ENCODE data around the gene MGAT4B.

MGAT4B gene

GRCh38 chr5:179825655-179826182 is 19.1 kb upstream of the MGAT4B start:
- DNase-seq = no peak

DNA sequence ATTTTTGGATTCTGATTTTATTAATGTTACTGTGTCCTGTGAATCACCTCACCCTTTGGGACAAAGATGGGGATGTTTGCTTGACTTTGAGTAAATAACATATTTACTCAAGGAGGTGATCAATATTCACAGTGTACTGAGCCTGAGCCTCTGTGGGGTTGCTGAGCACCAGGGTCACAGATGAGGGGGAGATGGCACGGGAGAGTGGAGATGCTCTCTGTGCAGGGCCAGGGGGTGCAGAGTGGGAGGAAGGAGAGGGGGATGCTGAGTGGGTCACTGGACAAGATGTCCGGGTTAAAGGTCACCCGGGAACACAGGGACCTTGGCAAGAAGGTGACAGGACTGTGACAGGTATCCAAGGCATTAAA is 18.1 kb upstream of the MGAT4B start:
- no peak for DNase-seq

GRCh38 chr5:179823937-179824744 is 17.5 kb upstream of the MGAT4B start:
- no peak for DNase-seq

GRCh38 chr5:179822444-179822990 is 15.9 kb upstream of the MGAT4B start:
- no peak for DNase-seq

DNA sequence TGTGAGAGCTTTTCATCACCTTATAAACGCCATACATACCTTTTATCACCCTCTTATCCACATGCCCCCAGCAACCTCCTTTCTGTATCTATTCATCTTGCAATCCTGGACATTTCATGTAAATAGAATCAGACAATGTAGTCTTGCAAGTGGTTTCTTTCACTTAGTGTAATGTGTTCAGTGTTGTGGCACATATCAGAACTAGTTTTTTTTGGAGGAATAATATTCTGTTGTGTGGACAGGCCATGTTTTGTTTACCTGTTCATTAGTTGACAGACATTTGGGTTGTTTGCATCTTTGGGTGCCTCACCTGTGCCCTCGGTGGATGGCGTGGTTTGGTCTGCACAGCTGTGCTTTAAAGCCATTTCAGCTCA is 15.4 kb upstream of the MGAT4B start:
- no peak for DNase-seq

GRCh38 chr5:179821298-179822058 is 14.8 kb upstream of the MGAT4B start:
- peak; percentile 88 for DNase-seq

DNA sequence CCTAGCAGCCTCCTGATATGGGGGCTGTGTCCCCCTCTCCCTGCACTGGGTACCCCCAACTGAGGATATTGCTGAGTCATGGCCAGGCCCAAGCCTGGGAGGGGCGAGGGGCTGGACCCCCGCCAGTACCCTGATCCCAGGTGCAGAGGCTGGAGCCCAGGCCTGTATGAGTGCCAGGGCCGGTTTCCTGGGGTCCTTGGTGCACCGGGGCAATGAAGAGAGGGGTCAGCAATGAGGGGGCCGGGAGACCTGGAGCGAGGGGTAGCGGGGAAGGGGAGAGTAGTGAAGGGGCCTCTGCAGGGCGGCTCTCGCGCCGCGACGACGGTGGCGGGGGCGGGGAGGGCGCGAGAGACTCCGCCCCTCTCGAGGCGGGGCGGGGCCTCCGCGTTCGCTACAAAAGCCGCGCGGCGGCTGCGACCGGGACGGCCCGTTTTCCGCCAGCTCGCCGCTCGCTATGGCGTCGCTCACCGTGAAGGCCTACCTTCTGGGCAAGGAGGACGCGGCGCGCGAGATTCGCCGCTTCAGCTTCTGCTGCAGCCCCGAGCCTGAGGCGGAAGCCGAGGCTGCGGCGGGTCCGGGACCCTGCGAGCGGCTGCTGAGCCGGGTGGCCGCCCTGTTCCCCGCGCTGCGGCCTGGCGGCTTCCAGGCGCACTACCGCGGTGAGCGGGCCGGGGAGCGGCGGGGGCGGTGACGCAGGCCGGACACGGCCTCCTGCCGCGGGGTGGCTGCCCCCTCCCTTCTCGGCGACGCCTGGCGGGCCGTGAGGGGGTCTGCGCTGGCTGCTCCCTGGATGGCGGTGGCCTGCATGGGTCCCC is 14.0 kb upstream of the MGAT4B start, which contains the start of gene SQSTM1:
Gene SQSTM1, plus strand, starts transcription at position 423 of the 815 bp plus-strand sequence. Its CDS starts 32 bp downstream, at position 455.
- peak; percentile 94 for DNase-seq

GRCh38 chr5:179820127-179820482 is 13.4 kb upstream of the MGAT4B start:
- no peak for DNase-seq

- DNase-seq = peak; percentile 78
These were observed 12.8 kb upstream of the MGAT4B start for GRCh38 chr5:179819296-179820126.

- peak; percentile 89 for DNase-seq
These were observed 12.2 kb upstream of the MGAT4B start for GRCh38 chr5:179818746-179819295.

GRCh38 chr5:179817890-179818745 is 11.5 kb upstream of the MGAT4B start:
- DNase-seq = peak; percentile 56

- peak; percentile 65 for DNase-seq
These were observed 10.8 kb upstream of the MGAT4B start for GRCh38 chr5:179817470-179817840.

DNA sequence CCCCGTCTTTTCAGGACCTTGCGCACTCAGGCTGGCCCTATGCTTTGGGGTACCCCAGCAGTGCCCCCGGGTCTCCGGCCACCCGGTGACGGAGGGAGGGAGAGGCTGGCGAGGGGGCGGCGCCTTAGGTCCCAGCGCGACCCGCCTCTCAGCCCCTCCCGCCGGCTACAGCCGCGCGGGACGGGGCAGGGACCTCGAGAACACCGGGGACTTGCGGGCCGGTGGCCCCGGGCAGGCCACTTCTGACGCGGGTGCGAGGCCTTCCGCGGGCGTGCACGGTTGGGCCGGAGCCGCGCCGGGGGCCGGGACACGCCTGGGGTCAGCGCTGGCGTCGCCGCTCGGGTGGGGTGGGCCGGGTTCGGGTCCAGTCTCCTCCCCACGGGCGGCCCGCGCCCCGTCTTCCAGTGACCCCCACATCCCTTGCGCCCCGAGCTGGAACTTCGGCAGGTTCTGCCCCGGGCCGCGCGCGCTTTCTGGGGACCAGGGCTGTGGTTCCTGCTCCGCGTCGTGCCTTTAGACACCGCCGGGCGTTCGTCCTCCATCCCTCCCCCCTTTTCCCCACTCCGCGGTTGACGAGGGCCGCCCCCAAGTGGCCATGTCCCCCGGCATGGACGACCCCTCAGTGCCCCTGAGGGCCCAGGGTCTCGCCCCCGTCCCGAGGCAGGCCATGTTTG is 10.3 kb upstream of the MGAT4B start:
- peak; percentile 62 for DNase-seq

DNA sequence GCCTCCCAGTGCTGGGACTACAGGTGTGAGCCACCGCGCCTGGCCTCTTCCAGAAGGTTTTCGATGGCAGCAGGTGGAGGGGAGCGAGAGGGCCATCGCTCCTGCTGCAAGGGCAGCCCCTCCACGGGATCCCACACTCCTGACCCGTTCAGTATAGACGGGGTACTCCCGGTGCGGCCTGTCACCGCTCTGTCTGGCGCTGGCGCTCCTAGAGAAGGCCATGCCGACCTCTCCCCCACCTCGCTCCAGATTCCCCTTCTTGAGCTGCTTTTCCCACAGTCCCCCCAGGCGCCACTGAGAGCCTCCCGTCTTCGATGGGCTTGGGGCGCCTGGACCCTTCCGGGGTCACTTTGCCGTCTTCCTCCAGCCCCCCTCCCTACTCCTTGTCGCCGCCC is 9.7 kb upstream of the MGAT4B start:
- no peak for DNase-seq

DNA sequence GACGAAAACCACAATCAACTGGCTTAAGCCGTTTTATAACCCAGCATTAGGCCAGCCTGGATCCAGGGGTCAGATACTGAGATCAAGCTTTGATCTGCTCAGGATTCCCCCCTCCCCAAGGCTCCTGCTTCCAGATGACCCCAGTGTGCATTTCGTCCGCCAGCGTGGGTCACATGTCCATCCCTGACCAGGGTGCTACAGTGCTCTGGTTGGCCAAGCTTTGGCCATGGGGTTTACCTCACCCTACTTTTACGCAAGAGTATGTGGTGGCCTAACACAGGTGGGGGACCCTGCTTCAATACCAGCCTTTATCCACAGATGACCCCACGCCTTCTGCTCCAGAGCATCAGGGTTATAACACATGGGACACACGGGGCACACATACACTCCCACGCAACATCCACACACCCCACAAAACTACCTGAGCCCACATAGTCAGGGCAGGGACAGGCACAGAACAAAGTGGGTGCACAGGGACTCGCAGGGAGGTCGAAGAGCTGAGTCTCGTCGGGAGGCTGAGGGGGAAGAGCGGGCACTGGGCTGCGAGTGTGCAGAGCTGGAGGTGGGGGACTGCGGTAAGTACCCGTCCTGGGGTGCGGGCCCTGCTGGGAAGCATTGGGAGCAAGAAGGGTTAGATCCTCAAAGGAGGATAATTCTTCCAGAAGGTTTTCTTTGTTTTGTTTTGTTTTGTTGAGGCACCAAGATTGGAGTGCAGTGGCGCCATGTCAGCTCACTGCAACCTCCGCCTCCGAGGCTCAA is 9.0 kb upstream of the MGAT4B start:
- DNase-seq = no peak

GRCh38 chr5:179814090-179814489 is 7.4 kb upstream of the MGAT4B start:
- no peak for DNase-seq

- DNase-seq = no peak
These were observed 6.4 kb upstream of the MGAT4B start for GRCh38 chr5:179812997-179813607.

DNA sequence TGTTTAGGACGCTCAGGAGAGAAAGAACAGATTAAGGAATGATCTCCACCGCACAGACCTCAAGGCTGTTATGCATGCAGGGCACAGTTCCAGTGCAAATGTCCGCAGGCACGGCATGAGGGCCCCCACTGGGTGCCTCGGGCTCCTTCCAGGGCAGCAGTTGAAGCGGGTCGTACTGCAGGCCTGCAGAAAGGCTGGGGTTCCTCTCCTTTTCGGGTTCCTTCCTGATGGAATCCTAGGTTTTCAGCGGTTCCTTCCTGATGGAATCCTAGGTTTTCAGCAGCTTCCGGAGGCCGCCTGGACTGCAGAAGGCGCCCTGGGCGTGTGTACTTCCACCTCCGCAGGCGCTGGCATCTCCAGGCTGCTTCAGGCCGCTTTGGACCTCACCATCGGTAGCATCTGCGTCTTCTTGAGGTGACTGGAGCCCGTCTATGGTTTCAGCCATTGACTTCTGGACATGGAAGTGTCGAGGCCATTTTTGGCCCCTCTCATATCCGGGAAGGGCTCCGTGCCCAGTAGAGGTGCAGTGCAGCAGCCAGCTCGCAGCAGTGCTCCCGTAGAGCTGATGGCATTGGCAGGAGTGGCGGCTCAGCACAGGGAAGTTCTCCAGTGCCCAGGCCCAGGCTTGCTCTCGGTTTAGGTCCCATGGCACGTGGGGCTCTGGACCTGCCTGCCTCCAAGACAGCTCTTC is 5.6 kb upstream of the MGAT4B start:
- no peak for DNase-seq

Measured in activated CD8-positive, alpha-beta memory T cell treated with anti-CD3 and anti-CD28 coated beads, Interleukin-2, amount 50 U/mL, for 48 hours (primary cell).